Panc1 (cell line): ENCODE results near the gene ACTG1. TPM values are rescaled to one million over a fixed set of nuclear protein-coding genes. Genes with fewer than 3 reads are reported as not detected.

ENCODE experiments used
- ATAC-seq: fragments of 200-7000 bp; cut with Tn5 transposase; 2 replicates; pipeline ENCODE4 v1.9.1; 2020; ENCODE audit warnings: mild to moderate bottlenecking, moderate library complexity
- BruUV-seq: library from RNA; stranded (reverse); fragments of 400-500 nt; replicated peaks from 2 replicates; lab custom pipeline; 2021; lab: Mats Ljungman, UMichigan
- CTCF ChIA-PET: fragments of 300-600 bp; sonication (Branson Sonifier 250); formaldehyde crosslinking; loops from one replicate; lab custom pipeline; 2022; ENCODE audit warnings: antibody characterized with exemption; lab: Charles Lee
- POLR2A ChIA-PET: fragments of 300-600 bp; sonication (Branson Sonifier 250); formaldehyde crosslinking; loops from one replicate; lab custom pipeline; 2022; ENCODE audit warnings: antibody characterized with exemption; lab: Charles Lee
- DNase-seq: peaks from one replicate; pipeline ENCODE4 v3.0.0-alpha.2; 2010; ENCODE audit warnings: low read depth, low spot score
- H3K27ac ChIP-seq: 2 replicates; pipeline ENCODE4 v1.5.1; 2011; ENCODE audit warnings: mild to moderate bottlenecking, low read length, inconsistent platforms
- H3K27me3 ChIP-seq: fragments of 200-500 bp; sonication (Bioruptor generic); 2 replicates; pipeline ENCODE4 v1.6.0; 2014; ENCODE audit warnings: low read length, inconsistent platforms; ENCODE audit not compliant: control insufficient read depth, insufficient read depth
- H3K36me3 ChIP-seq: fragments of 200-500 bp; sonication (Bioruptor generic); 2 replicates; pipeline ENCODE4 v1.5.1; 2014; ENCODE audit warnings: inconsistent platforms, mild to moderate bottlenecking, low read length, moderate library complexity; ENCODE audit not compliant: control insufficient read depth, insufficient read depth
- H3K4me1 ChIP-seq: 2 replicates; pipeline ENCODE4 v1.5.1; 2011; ENCODE audit warnings: inconsistent platforms, mild to moderate bottlenecking, low read length, moderate library complexity; ENCODE audit not compliant: control insufficient read depth, insufficient read depth
- H3K4me3 ChIP-seq, 2 experiments: 2 replicates each; pipeline ENCODE4 v1.5.1; 2011 to 2012; ENCODE audit warnings: low read depth in 2 of 2, low read length in 2 of 2, mild to moderate bottlenecking in 2 of 2, inconsistent platforms in 1 of 2, moderate library complexity in 1 of 2
- H3K9me3 ChIP-seq: fragments of 200-500 bp; sonication (Bioruptor generic); 2 replicates; pipeline ENCODE4 v1.5.1; 2014; ENCODE audit warnings: low read depth, mild to moderate bottlenecking, inconsistent platforms, low read length, moderate library complexity; ENCODE audit not compliant: control insufficient read depth, insufficient read depth
- POLR2AphosphoS5 ChIP-seq: IDR thresholded peaks from 2 replicates; pipeline ENCODE4 v1.6.1; 2012; ENCODE audit warnings: mild to moderate bottlenecking, low read depth, low read length, moderate library complexity
- SIN3A ChIP-seq: IDR thresholded peaks from 2 replicates; pipeline ENCODE4 v1.6.1; 2012; ENCODE audit warnings: low read depth, mild to moderate bottlenecking, low read length, moderate library complexity, borderline replicate concordance; ENCODE audit not compliant: insufficient read depth
- in situ Hi-C: cut with HindIII; loops from 2 replicates; pipeline ENCODE4 v1.10.0; 2016; ENCODE audit warnings: low sequenced_read_pairs, low pct_unique_long_range_greater_than_20kb
- intact Hi-C: fragments of 100-400 bp; cut with micrococcal nuclease; formaldehyde crosslinking; loops from one replicate; pipeline ENCODE4 v1.10.0; 2022; ENCODE audit not compliant: unreplicated experiment
- total RNA-seq: library from RNA; stranded (reverse); gene quantifications from one replicate; pipeline ENCODE4 v1.2.1, GENCODE V29; 2021; ENCODE audit not compliant: unreplicated experiment
- TF ChIP-seq, protein P1 (sequence below), 2 experiments: IDR thresholded peaks; 2 replicates each; pipeline ENCODE4 v1.6.1; 2011 to 2012; ENCODE audit warnings: low read depth in 2 of 2, control low read depth in 1 of 2, low read length in 1 of 2, mild to moderate bottlenecking in 1 of 2, moderate library complexity in 1 of 2; ENCODE audit not compliant: insufficient read depth in 1 of 2
- TF ChIP-seq, protein P2 (sequence below): fragments of 450-650 bp; IDR thresholded peaks from 2 replicates; pipeline ENCODE4 v1.5.1; 2017; ENCODE audit warnings: mild to moderate bottlenecking

ACTG1 gene
- total RNA-seq, 1 experiment from 2014 or later, result 4,502 TPM

DNA sequence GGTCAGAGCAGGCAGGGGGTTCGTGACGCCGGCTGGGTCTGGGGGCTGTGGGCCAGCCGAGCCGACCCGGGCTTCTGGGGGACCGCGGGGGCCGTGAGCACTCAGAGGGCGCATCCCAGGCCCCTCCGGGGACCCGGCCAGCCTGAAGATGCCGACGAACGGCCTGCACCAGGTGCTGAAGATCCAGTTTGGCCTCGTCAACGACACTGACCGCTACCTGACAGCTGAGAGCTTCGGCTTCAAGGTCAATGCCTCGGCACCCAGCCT, 15.7 kb upstream of the ACTG1 start:
- Histone ChIP-seq H3K27me3 (no peaks in the 10 kb centered on the region), H3K9me3 (no peaks in the 10 kb centered on the region), H3K4me3 (no peak overlapping the region), H3K27ac (no peak overlapping the region), H3K36me3 (no peaks in the 10 kb centered on the region), H3K4me1 (peaks cover 11% of the 10 kb centered on the region)
- ChIA-PET CTCF (interaction anchor here (0.5 kb wide), 1 partner anchor 50 kb away, joined by 4 read pairs; no protein-coding TSS in a partner anchor), POLR2A (interaction anchor here (1.2 kb wide), 1 partner anchor 10 kb away, joined by 8 read pairs; no protein-coding TSS in a partner anchor)
- BruUV-seq, result no TSS peak
- intact Hi-C loops (no loop called here), in situ Hi-C loops (no loop called here)
- 0 out of 2 replicates have a peak, but pooled peaks have one; percentile 5 for TF ChIP-seq POLR2AphosphoS5
- TF ChIP-seq, protein P1, sequence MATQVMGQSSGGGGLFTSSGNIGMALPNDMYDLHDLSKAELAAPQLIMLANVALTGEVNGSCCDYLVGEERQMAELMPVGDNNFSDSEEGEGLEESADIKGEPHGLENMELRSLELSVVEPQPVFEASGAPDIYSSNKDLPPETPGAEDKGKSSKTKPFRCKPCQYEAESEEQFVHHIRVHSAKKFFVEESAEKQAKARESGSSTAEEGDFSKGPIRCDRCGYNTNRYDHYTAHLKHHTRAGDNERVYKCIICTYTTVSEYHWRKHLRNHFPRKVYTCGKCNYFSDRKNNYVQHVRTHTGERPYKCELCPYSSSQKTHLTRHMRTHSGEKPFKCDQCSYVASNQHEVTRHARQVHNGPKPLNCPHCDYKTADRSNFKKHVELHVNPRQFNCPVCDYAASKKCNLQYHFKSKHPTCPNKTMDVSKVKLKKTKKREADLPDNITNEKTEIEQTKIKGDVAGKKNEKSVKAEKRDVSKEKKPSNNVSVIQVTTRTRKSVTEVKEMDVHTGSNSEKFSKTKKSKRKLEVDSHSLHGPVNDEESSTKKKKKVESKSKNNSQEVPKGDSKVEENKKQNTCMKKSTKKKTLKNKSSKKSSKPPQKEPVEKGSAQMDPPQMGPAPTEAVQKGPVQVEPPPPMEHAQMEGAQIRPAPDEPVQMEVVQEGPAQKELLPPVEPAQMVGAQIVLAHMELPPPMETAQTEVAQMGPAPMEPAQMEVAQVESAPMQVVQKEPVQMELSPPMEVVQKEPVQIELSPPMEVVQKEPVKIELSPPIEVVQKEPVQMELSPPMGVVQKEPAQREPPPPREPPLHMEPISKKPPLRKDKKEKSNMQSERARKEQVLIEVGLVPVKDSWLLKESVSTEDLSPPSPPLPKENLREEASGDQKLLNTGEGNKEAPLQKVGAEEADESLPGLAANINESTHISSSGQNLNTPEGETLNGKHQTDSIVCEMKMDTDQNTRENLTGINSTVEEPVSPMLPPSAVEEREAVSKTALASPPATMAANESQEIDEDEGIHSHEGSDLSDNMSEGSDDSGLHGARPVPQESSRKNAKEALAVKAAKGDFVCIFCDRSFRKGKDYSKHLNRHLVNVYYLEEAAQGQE (IDR thresholded peaks at IDR 0.05; ENCODE audit: insufficient read depth in 1 of 2, low read depth in 2 of 2, low read length in 1 of 2), result no peak
- DNase-seq, result no peak
- no peak for ATAC-seq

DNA sequence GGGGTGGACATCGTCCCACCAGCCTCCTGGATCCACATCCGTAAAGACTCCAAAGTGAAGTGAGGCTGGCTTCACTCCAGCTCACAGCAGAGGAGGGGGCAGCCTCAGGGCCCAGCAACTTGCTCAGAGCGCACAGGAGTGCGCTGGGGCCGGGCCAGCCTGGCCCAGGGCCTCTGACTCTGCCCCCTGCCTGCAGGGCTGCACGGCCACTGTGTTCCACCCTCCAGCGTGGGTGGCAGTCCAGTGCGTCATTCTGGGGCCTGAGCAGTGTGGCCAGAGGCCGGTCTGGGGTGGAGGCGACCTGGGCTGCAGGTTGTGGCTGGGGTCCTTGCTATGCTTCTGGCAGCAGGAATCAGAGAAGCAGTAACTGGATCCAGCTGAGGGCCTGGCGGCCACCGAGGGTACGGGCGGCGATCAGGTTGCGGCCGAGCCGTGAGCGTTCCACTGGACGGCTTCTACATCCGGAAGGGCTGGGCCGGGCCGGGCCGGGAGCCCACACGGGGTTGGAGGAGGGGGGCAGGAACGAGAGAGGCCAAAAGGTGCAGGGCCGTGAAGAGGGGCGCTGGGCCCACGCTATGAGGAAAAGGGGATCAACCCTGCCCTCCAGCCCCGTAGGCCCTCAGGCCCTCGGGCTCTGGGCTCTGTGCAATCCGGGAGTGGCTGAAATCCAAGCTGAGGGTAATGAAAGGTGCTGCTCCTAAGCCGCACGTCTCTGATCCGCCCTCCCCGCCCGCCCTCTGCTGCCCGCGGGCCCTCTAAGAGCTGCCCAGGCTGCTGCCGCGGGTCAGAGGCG, 15.2 kb upstream of the ACTG1 start, which contains the start of gene FSCN2:
TSS of gene FSCN2 (plus strand) at position 787 of the 793 bp plus-strand sequence. CDS start 155 bp downstream, outside the sequence.
- TF ChIP-seq, protein P2, sequence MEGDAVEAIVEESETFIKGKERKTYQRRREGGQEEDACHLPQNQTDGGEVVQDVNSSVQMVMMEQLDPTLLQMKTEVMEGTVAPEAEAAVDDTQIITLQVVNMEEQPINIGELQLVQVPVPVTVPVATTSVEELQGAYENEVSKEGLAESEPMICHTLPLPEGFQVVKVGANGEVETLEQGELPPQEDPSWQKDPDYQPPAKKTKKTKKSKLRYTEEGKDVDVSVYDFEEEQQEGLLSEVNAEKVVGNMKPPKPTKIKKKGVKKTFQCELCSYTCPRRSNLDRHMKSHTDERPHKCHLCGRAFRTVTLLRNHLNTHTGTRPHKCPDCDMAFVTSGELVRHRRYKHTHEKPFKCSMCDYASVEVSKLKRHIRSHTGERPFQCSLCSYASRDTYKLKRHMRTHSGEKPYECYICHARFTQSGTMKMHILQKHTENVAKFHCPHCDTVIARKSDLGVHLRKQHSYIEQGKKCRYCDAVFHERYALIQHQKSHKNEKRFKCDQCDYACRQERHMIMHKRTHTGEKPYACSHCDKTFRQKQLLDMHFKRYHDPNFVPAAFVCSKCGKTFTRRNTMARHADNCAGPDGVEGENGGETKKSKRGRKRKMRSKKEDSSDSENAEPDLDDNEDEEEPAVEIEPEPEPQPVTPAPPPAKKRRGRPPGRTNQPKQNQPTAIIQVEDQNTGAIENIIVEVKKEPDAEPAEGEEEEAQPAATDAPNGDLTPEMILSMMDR, result no peak
- TF ChIP-seq POLR2AphosphoS5 (peak; percentile 15; the same call in 1 of the 2 replicates), SIN3A (no peak)
- DNase-seq, result no peak
- H3K27me3 ChIP-seq, result no peaks in the 10 kb centered on the region

More for the DNA sequence above, 15.2 kb upstream of the ACTG1 start, which contains the start of gene FSCN2:
- no peak within 1 kb of the TSS for H3K27ac ChIP-seq
- H3K9me3 ChIP-seq, result no peaks in the 10 kb centered on the region
- no peak within 1 kb of the TSS for H3K4me3 ChIP-seq
- CTCF ChIA-PET, result interaction anchor here (0.5 kb wide), 1 partner anchor 49 kb away, joined by 4 read pairs; no protein-coding TSS in a partner anchor
- peak; percentile 19 for ATAC-seq
- intact Hi-C loops, result no loop called here
- H3K4me1 ChIP-seq, result peaks cover 14% of the 10 kb centered on the region
- H3K36me3 ChIP-seq, result no peaks in the 10 kb centered on the region
- in situ Hi-C loops, result no loop called here
- POLR2A ChIA-PET, result interaction anchor here (1.2 kb wide), 1 partner anchor 9 kb away, joined by 8 read pairs; no protein-coding TSS in a partner anchor
- no TSS peak for BruUV-seq
